Stimulated activated CD4-positive, alpha-beta T cell treated with anti-CD3 and anti-CD28 coated beads, Interleukin-12 subunit alpha, Interleukin-12 subunit beta, amount 100 ng/mL, for 48 hours (primary cell): Measurements from ENCODE around the gene SGCE.
A peak's percentile ranks its signal among the peaks of the same experiment; 100 is the strongest.

Experiments used
- DNase-seq, 3 donors: peaks; one replicate each; pipeline ENCODE4 v3.0.0-alpha.2; 2020; ENCODE audit warnings: low read depth in 2 of 3, low spot score in 1 of 3

The SGCE gene

DNA sequence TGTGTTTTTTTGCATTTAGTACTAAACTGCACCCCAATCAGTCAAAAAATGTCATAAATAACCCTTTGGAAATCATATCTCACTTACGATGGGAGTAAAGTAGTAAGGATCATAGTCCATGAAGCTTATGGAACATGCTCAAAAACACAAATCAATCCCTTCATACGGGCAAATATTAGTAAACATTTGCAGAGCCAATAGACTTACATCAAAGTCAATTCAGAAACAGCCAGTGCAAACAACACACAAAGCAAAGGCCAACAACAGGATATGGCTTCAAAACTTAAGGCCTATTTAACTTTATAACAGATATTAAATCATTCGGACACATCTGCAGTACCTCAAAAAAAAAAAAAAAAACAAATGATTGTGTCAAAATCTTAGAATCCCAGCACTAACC is 32.1 kb downstream of the SGCE start:
- no peak for DNase-seq

DNA sequence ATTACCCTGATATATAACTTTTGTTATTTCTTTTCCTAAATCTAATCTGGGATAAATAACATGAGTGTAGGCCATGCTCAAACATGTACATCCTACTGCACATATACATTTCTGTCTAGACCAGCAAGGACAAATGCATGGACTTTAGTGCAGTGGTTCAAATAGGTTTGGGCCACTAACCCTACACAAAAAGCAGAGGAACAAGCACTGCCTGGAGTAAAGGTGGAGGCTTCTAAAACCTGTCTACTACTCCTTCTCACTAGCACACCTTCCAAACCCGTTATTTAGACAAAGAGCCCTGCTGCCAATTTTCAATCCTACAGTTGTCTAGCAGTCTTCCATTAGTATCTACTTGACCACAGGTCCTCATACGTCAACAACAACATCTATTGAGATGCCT is 34.8 kb downstream of the SGCE start:
- no peak for DNase-seq

DNA sequence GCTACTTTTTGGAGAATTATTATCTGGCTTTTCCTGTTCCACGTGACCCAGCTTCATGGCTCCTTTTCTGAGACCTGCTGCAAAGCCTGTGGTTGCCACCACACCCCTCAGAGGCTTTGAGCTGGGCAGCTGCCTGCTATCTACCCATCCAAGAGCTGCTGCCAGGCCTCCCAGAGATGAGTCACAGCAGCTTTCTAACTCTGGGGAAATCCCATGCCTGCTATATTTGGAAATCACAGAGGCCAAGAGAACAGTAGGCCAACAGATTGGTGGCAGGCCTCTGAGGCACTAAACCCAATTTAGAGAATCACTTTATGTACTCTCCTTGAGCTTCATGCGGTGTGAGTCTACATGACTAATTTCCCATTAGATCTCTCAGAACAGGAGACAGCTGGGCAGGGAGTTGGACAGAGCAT is 35.2 kb downstream of the SGCE start:
- peak; percentile 20 to 54 (median 32) for DNase-seq

DNA sequence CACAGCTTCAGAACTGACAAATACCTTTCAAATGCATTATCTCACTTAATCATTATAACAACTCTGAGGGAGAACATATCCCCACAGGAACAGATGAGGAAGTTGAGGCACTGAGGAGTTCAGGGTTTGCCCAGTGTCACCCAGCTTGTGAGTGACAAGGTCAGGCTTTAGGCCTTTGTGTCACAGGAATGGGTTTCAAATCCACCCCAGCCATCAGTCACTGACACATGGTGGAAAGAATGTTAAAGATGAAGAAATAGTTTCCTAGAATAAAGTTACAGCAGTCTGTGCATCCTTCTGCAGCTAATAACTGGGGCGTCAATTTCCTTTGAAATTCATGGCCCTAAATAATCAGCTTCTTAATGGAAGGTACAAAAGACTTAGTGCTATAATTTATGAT is 37.8 kb downstream of the SGCE start:
- no peak for DNase-seq

DNA sequence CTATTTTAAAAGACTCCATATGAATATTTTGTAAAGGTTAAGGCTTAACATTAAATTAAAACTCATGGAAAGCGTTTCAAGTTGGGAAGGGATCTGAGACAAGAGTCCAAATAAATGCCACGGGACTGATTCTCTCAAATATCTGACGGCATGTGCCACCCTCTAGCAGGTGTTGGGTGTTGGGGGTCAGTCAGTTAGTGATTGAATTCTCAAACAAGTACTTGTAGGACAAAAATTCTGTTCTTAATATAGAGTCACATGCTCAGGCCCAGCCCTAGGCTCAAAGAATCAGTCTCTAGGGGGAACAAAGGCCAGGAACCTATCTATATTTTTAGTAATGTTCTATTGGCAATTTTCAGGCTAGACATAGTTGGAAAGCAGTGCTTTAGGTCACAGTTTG is 39.1 kb downstream of the SGCE start:
- DNase-seq: no peak

DNA sequence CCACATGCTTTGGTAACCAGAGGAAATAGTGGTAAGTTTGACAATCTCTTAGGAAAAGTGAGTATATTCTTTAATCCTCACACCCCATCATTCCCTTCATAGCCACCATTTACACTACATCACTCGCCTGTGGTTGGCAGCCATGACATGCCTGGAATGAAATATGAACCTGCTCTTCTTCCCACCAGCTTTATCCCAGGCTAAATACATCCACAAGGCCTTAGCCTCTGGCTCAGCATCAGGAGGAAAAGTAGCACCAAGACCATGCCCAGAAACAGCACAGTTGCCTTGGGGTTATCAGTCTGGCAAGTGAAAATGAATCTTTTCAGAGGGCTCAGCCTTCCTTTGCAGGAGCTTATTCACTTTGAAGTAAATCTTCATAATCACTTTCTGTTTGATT is 40.3 kb downstream of the SGCE start:
- DNase-seq: no peak

DNA sequence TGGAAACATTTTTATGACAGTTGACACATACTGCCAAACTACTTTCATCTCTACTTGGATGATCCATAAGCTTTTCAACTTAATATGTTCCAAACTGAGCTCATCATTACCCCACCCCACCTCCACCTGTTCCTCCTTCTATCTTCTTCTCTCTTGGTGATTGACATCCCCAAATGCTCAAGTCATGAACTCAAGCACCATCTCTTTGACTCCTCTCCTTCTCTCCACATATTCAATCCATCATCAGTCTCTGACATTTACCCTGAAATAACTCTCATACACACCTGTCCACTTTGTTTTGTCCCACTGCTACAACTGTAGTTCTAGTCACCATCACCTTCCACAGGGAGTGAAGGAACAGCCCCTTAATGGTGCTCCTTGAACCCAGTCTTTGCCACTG is 43.3 kb downstream of the SGCE start:
- DNase-seq: no peak

DNA sequence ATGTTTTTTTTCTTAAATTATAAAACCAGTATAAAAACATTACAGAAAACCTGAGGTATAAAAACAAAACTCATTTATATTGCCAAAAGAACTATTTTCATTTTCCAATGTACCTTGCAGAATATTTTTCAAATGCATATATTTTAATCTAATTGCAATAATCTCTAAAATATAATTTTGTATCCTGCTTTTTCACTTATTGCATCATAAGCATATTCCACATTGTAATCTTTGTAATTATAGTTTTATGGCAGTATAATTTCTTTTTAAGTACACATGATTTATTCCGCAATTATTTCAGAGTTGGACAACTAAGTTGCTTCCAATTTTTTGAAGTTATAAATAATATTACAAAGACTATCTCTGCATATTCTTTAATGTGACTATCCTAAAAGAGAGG is 43.7 kb downstream of the SGCE start:
- no peak for DNase-seq

DNA sequence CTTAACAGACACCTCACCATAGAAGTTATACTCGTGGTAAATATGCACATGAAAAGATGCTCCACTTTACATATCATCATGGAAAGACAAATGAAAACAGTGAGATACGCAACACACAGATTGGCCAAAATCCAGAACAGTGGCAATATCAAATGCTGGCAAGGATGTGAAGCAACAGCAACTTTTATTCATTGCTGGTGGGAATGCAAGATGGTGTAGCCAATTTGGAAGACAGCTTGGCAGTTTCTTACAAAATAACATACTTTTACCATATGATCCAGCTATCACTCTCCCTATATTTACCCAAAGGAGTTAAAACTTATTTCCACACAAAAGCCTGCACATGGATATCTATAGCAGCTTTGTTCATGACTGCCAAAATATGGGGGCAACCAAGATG is 46.4 kb downstream of the SGCE start:
- DNase-seq: no peak

DNA sequence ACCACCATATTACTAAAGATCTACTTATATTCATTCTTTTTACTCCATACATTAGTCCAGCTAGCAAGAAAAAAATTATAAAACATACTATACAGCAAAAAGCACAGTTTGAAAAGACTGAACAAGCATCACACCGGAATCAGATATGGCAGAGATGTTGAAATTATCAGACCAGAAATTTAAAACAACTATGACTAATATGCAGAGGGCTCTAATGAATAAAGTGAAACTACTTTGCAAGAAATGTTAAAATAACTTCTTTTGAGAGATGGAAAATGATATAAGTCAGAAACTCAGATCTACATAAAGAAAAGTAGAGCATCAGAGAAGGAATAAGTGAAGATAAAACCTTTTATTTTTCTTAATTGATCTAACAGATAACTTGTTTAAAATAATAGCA is 50.9 kb downstream of the SGCE start:
- DNase-seq: no peak

DNA sequence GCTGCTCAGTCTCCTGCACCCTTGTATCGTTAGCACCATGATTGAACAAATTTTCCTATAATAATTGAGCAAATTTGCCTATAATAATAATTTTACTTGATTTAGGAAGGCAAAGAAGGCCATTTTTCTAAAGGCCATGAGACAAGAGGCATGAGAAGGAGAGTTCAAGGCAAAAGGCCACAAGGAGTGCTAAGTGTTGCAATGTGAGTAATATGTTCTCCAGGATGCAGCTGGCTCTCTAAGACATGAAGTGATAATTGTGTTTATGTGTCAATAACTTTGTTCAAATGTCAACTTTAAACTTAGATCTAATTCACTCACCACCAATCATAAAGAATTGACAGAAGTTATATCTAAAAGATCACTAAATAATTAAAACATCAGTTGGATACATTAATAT is 53.8 kb downstream of the SGCE start:
- DNase-seq: no peak

DNA sequence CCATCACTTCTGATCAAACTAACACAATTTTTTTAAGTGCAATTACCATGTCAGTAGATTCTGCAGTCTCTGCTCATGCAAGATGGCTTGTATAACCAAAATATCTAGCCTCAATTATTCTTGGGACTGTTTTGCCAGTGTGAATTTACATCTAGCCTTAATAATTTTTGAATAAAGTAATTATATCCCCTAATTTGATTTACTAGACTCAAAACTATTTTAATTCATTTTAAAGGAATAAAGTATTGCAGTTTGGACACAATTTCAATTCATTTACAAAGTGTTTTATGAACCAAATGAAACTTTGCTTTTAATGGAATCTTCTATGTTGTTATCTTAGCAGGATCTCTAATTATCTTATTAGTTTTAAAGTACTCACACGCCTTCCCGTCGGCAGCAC is 55.7 kb downstream of the SGCE start:
- no peak for DNase-seq

DNA sequence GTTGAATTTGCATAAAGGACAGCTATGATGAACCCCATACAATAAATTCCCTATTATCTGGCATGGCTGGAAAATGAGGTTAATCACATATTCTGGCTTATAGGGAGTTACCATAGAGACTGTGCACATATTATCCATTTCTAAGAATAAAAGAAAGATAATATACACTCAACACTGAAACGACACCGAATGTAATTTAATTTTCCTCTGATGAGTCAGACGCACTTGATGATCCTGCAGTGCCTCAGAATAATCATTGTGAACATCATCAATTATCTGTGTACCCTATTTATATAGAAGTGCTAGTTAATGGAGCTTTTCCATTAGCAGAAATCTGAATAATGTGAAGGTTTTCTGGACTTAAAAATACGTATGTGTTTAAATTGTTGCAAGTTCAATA is 60.2 kb downstream of the SGCE start:
- DNase-seq: no peak

DNA sequence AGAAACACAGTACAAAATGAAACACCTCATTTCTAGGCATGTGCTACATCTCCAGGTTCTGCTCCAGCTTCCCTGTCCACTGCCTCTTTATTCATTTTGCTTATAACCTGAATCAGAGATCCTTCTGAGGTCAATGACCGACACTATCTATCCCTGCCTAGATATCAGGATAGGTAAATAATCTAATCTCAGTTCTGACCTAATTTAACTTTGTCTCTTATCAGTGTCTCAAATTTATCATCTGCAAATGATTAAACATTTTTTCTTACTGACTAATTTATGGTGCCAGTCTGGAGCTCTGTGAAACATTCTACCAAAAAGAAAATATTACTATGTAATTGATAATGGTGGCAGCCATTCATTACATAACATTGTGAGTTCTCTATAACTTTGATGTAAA is 61.1 kb downstream of the SGCE start:
- no peak for DNase-seq

DNA sequence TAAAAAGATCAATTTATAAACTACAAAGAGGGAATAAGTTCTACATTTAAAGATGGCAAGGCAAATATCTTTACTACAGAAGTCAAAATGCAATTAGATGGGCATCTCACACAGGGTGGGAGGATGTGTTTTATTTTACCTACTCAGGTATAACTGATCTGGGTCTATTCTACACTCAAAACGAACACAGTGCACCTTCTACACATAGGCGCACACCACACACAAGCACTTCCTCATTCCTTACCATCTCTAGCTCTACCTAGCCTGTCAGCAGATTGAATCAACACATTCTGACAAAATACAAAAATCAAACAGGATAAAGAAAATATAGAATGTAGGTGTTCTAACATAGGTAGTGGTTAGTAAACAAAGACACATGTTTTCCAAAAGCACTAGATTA is 64.8 kb downstream of the SGCE start:
- DNase-seq: no peak

DNA sequence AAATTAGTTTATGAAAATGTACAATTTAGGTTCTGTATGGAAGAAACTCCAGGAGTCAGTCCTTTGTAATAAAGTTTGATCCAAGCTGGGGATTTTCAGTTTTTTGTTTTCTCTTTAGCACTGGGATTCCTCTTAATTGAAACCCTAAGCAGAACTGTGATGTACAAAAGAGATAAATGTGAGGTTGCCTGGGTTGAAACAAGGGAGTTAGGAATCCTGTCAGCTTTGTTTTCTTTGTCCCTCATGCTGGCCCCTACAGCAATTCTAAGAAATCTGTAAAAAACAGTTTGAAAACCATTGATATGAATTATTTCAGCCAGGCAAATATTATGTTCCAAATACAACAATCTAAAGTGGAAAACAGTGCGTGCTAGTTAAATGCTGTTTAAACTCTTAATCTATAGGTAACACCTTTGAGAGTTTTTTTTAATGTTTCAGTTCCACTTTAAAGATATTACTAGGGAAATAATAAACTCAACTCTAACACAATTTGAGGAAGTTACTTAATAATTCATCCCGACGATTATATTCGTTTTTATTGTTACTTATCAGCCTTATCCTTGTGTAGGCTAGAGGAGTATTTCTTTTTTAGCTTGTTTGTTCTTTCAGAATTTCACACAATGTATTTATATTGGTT is 65.3 kb downstream of the SGCE start:
- DNase-seq: no peak

DNA sequence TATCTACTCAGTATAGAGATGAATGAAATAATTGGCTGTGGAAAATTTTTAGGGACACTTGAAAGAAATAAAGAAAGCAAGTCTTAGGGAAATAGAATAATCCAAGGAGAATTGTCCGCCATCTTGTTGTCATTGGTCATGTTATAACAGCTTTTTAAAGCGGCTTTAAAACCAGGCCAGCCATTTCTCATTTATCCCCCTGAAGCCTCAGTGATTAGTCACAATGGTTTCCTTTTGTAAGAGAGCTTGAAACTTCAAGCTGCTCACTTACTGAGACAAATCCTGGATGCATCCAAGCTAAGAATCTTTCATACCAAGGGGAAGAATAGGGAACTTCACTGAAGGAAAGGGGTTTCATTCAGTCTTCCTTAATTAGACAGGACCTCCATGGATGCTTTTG is 67.9 kb downstream of the SGCE start:
- no peak for DNase-seq

DNA sequence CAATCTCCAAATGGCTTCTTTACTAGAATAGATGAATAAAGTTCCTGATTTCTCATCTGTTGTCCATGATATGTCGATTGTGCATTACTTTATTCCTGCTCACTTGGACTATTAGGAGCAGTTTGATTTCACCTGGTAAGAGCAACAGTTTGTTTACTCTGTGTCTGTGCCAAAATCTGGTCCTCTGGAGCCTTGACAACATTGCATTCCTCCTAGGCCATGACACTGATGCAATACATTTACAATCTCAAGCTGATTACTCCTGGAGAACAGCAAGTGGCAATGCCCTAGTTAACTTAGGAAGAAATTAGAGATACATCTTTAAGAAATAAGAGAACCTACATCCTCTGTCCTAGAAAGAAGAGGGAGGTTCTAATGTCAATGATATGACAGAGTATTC is 71.8 kb downstream of the SGCE start:
- DNase-seq: no peak

DNA sequence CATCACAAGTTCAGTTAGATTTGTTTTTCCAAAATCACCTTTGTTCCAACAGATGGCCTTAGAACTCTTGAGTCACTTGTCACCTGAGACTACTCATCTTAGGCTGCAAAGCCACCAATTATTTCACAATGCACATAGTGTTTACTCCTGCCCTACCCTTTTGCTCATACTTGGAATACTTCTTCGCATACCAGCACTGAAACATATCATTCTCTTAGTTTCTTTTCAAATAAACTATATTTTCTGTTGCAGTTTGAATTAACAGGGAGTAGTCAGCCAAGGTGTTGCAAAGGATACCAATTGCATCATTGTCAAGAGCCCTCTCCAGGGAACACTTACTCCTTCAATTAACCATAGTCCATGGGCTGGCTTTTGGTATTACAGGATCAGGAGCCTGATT is 75.3 kb downstream of the SGCE start:
- no peak for DNase-seq

DNA sequence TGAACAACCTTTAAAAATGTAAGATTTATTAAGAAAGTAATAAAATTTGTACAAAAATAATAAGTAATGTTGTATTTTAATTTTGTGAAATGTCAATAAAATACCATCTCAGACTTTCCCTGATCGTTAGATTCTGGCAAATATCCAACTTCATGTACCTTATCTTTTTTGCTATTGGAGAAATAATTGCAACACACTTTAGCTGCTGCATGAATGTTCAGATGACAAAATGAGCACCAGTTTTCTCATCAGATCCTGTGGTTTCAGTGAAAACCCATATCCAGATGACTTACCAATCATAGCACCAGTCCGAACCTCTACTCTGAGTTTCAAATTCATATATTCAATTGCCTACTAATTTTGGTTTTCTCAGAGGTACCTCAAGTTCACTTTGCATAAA is 76.5 kb downstream of the SGCE start:
- no peak for DNase-seq

DNA sequence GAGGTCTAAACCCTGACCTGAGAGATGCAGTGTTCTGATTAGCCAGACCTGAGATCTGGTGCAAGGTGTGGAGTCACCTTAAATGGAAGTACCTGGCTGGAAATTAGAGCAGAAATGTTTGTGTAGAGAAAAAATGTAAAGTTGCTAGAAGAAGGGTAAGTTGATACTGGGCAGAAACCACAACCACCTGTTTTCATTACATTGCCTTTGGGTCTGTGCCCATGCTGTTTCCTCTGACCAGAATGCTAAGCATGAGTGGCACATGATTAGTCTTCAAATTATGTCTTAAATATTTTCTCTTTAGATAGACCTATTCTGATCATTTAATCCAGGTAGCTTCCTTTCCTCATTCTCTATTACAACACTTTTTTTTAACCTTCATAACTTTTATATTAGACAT is 77.3 kb downstream of the SGCE start:
- no peak for DNase-seq

DNA sequence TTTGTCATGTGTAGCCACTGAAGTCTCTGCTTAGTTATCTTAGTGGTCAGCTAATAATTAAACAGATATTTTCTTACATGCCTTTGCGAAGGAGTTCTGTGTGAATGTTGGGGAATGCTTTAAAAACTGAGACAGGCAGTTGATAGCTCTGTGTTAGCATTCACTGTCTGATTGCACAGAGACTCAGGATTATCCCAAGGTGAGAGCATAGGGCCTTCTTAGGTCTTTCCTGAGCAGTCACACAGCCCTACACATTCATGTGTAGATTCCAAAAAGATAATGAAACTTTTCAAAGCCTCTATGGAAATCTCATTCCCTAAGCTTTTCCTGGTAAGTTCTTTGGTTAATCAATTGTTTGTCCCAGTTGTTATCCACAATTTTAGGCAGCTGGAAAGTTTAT is 78.6 kb downstream of the SGCE start:
- no peak for DNase-seq

DNA sequence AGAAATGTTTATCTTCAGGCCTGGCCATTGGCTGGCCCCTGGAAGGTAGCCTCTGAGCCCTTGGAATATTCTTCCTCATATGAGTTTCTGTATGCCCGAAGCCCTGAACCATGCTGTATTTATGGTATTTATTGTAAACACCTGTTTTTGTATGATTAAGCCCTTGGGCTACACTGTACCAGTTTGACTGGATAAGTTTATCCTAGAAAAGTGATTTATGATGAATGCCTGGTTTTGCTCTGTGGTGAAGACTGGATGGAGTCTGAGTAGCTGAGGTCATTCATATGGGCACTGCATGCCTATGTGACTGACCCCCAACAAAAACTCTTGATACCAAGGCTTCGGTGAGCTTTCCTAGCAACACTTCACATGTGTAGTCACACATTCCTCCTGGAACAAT is 79.6 kb downstream of the SGCE start:
- no peak for DNase-seq

DNA sequence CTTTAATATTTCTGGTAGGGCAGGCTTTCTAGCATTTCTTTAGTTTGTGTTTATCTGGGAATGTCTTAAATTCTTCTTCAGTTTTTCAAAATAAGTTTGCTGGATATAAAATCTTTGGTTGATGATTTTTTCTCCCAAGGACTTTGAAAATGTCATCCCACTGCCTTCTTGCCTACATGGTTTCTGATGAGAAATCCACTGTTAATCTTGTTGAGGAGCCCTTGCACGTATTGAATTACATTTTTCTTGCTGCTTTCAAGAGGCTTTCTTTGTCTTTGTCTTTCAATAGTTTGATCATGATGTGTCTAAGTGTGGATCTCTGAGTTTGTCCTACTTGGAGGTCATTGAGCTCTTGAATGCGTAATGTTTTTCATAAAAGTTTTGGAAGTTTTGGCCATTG is 80.3 kb downstream of the SGCE start:
- DNase-seq: no peak
